ENCODE results near the gene SYPL1.
A peak's percentile ranks its signal among the peaks of the same experiment; 100 is the strongest.

SYPL1 gene

GRCh38 chr7:106065575-106066500 lies 46.3 kb downstream of the SYPL1 start:
- DNase-seq (ENCODE audit: low spot score), result peak; percentile 52

GRCh38 chr7:106064771-106065574 lies 47.1 kb downstream of the SYPL1 start:
- peak; percentile 52 for DNase-seq (ENCODE audit: low spot score)

GRCh38 chr7:106064316-106064715 lies 47.8 kb downstream of the SYPL1 start:
- DNase-seq (ENCODE audit: low spot score), result no peak

GRCh38 chr7:106063692-106064091 lies 48.4 kb downstream of the SYPL1 start:
- no peak for DNase-seq (ENCODE audit: low spot score)

- DNase-seq (ENCODE audit: low spot score), result no peak
Measured at GRCh38 chr7:106063024-106063423, 49.1 kb downstream of the SYPL1 start.

- no peak for DNase-seq (ENCODE audit: low spot score)
Measured at GRCh38 chr7:106062521-106062931, 49.6 kb downstream of the SYPL1 start.

- DNase-seq (ENCODE audit: low spot score), result no peak
Measured at GRCh38 chr7:106062006-106062405, 50.1 kb downstream of the SYPL1 start.

- no peak for DNase-seq (ENCODE audit: low spot score)
Measured at GRCh38 chr7:106061301-106061979, 50.7 kb downstream of the SYPL1 start.

GRCh38 chr7:106060394-106060920 lies 51.7 kb downstream of the SYPL1 start:
- no peak for DNase-seq (ENCODE audit: low spot score)

GRCh38 chr7:106059556-106059955 lies 52.6 kb downstream of the SYPL1 start:
- no peak for DNase-seq (ENCODE audit: low spot score)

- no peak for DNase-seq (ENCODE audit: low spot score)
Measured at GRCh38 chr7:106058928-106059324, 53.2 kb downstream of the SYPL1 start.

GRCh38 chr7:106057962-106058927 lies 53.9 kb downstream of the SYPL1 start:
- DNase-seq (ENCODE audit: low spot score), result no peak

GRCh38 chr7:106057204-106057961 lies 54.7 kb downstream of the SYPL1 start:
- no peak for DNase-seq (ENCODE audit: low spot score)

- DNase-seq (ENCODE audit: low spot score), result peak; percentile 89
Measured at GRCh38 chr7:106056513-106057203, 55.5 kb downstream of the SYPL1 start.

- DNase-seq (ENCODE audit: low spot score), result no peak
Measured at GRCh38 chr7:106054971-106055532, 57.1 kb downstream of the SYPL1 start.

GRCh38 chr7:106054156-106054910 lies 57.8 kb downstream of the SYPL1 start:
- DNase-seq (ENCODE audit: low spot score), result no peak

GRCh38 chr7:106053109-106053508 lies 59.0 kb downstream of the SYPL1 start:
- no peak for DNase-seq (ENCODE audit: low spot score)

- DNase-seq (ENCODE audit: low spot score), result no peak
Measured at GRCh38 chr7:106052681-106053080, 59.4 kb downstream of the SYPL1 start.

GRCh38 chr7:106050746-106051117 lies 61.4 kb downstream of the SYPL1 start:
- DNase-seq (ENCODE audit: low spot score), result no peak
